Measurements from ENCODE around the gene MCF2L2. TPM values are rescaled to one million over a fixed set of nuclear protein-coding genes. Genes with fewer than 3 reads are reported as not detected.
A peak's percentile ranks its signal among the peaks of the same experiment; 100 is the strongest.

Gene MCF2L2
- total RNA-seq, 2 donors from 2014 or later = 0.25 to 1.4 TPM

DNA sequence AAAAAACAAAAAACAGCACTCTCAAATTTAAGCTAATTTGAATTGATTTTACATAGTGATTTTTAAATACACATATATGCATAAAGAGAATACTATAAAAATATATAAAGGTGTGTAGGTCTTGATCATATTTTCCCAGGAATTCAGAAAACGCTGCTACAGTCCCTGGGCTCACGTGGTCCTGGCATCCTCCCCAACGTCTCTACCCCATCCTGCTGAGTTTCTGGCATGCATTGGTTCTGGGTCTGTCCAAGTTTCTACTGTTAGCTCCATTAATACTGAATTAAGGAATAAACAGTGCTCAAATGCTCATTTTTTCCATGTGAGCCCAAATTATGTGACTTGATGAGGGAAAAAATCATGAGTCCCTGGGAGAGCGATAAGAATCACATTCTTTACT lies 233.2 kb downstream of the MCF2L2 start:
- Histone ChIP-seq H3K27ac (no peak overlapping the region), H3K27me3 (no peaks in the 10 kb centered on the region), H3K9ac (ENCODE audit: low read depth in 2 of 2, low read length in 2 of 2) (no peak overlapping the region), H3K4me3 (no peak overlapping the region), H3K9me3 (no peaks in the 10 kb centered on the region), H3K4me1 (no peaks in the 10 kb centered on the region), H3K36me3 (no peaks in the 10 kb centered on the region)
- no peak for DNase-seq
- intact Hi-C loops (cut with DNase I) = no loop called here
- TF ChIP-seq, protein P1, sequence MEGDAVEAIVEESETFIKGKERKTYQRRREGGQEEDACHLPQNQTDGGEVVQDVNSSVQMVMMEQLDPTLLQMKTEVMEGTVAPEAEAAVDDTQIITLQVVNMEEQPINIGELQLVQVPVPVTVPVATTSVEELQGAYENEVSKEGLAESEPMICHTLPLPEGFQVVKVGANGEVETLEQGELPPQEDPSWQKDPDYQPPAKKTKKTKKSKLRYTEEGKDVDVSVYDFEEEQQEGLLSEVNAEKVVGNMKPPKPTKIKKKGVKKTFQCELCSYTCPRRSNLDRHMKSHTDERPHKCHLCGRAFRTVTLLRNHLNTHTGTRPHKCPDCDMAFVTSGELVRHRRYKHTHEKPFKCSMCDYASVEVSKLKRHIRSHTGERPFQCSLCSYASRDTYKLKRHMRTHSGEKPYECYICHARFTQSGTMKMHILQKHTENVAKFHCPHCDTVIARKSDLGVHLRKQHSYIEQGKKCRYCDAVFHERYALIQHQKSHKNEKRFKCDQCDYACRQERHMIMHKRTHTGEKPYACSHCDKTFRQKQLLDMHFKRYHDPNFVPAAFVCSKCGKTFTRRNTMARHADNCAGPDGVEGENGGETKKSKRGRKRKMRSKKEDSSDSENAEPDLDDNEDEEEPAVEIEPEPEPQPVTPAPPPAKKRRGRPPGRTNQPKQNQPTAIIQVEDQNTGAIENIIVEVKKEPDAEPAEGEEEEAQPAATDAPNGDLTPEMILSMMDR (IDR thresholded peaks at IDR 0.05) = no peak

DNA sequence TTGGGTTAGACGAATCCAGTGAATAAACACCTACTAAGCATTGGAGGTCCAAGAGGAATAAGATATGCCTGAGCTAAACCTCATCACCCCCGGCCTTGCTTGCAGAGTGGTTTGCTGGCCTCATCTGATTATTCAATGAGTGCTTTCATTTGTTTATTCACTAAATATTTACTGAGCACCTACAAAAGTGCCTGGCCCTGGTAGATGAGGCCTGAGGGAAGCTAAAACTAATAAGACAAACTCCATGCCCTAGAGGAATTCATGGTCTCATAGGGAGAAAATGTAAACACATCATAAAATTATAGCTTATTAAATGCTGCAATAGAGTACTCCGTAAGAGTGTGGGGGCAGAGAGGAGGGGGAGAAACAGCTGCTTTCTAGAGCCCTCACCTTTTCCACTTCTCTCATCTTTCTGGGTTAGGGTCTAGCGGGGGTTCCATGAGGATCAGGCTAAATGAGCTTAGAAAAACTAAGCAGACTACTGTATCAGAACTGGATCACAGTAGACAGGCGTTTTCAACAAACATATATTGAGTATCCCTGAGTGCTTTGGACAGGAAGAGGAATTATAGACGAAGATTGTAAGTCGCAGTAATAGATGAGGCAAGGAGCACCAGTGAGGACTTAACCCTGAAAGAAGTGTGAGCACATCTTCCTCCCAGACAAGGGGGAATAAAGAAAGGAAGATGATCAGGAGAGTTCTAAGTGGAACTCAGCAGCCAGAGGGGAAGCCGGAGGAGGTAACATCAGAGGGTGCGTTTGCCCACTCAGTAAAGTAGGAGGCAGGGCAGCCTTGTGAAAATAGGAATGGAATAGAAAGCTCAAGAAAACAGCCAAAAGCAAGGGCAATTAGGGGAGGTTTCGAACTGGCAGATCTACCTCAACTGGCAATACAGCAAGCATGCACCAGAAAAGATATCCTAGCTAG lies 234.4 kb downstream of the MCF2L2 start:
- Histone ChIP-seq H3K9ac (ENCODE audit: low read depth in 2 of 2, low read length in 2 of 2) (no peak overlapping the region), H3K4me1 (no peaks in the 10 kb centered on the region), H3K27ac (no peak overlapping the region), H3K36me3 (no peaks in the 10 kb centered on the region), H3K4me3 (no peak overlapping the region), H3K27me3 (no peaks in the 10 kb centered on the region), H3K9me3 (no peaks in the 10 kb centered on the region)
- intact Hi-C loops (cut with DNase I) = no loop called here
- DNase-seq = no peak
- TF ChIP-seq, protein P1 (IDR thresholded peaks at IDR 0.05) = no peak

DNA sequence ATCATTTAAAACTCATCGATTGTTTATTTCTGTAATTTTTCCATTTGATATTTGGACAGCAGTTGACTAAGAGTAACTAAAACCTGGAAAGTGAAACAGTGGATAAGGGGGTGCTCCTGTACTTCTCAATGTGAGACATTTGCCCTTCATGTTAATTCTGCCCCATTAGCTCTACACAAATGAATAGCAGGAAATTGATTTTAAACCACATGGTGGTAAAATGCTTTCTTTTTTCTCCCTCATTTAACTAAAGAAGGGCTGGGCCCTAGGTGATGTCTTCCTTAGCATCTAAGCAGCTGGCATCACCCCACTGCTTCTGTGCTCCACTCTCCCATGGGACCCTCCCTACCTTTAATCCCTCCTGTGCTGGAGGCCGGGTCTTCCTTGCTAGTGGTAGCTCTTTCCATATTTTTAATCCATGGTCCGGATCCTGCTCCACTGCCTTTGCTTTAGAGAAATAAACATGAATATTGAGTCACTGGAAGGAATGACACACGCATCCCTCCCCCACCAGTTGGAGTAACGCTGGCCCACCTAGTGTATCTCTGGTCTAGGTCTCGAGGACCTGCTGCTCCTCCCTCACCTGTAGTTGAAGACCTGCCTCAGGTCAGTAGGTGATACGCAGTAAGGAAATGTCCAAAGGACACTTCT lies 235.6 kb downstream of the MCF2L2 start:
- Histone ChIP-seq H3K36me3 (no peaks in the 10 kb centered on the region), H3K27me3 (no peaks in the 10 kb centered on the region), H3K27ac (no peak overlapping the region), H3K9me3 (no peaks in the 10 kb centered on the region), H3K4me1 (no peaks in the 10 kb centered on the region), H3K4me3 (no peak overlapping the region), H3K9ac (ENCODE audit: low read depth in 2 of 2, low read length in 2 of 2) (no peak overlapping the region)
- intact Hi-C loops (cut with DNase I) = no loop called here
- TF ChIP-seq, protein P1 (IDR thresholded peaks at IDR 0.05) = no peak
- DNase-seq = no peak

DNA sequence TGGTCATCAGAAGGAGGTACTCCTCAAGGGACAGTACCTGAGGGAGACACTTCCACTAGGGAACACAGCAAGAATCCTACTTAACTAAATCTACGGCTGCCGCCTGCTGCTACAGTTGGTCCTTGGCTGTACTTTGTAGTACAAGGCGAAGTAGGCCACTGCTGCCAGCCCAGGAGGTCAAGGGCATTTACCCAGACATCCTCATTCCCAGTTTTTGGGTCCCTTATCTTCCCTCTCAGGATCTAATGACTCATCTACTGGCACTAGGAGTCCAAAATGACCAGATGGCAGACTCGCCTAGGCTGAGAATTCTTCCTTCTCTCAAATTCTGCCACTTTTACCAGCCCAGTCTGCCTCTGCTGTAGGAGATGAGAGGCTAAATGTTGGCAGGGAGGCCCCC lies 238.8 kb downstream of the MCF2L2 start:
- Histone ChIP-seq H3K27ac (no peak overlapping the region), H3K36me3 (no peaks in the 10 kb centered on the region), H3K4me1 (no peaks in the 10 kb centered on the region), H3K9ac (ENCODE audit: low read depth in 2 of 2, low read length in 2 of 2) (no peak overlapping the region), H3K4me3 (no peak overlapping the region), H3K9me3 (no peaks in the 10 kb centered on the region), H3K27me3 (no peaks in the 10 kb centered on the region)
- DNase-seq = no peak
- TF ChIP-seq, protein P1 (IDR thresholded peaks at IDR 0.05) = no peak
- intact Hi-C loops (cut with DNase I) = no loop called here

DNA sequence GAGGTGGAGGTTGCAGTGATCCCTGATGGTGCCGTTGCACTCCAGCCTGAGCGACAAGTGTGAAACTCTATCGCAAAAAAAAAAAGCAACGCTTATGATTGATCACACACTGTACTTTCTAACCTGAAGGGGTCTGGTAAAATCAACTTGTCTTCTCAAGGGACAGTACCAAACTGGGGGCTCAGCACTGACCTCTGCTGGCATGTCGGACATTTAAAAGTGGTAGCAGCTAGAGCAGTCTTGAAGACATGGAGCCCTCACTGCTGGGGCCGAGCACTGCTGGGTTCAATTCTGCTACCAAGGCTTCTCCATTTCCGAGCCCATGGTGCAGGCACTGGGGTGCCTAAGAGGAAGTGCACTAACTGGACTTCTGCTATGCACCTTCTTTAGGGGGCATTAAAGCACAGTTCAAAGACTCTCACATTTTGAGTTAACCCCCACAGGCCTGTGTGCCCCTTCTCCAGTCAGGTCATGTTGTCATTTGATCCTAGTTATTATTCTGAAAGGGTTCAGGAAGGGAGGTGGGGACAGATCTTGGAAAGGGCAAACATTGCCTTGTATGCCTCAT lies 239.4 kb downstream of the MCF2L2 start:
- Histone ChIP-seq H3K27me3 (no peaks in the 10 kb centered on the region), H3K4me1 (no peaks in the 10 kb centered on the region), H3K9ac (ENCODE audit: low read depth in 2 of 2, low read length in 2 of 2) (no peak overlapping the region), H3K9me3 (no peaks in the 10 kb centered on the region), H3K36me3 (no peaks in the 10 kb centered on the region), H3K4me3 (no peak overlapping the region), H3K27ac (no peak overlapping the region)
- DNase-seq = peak; percentile 43
- TF ChIP-seq, protein P1 (IDR thresholded peaks at IDR 0.05) = peak; percentile 21
- intact Hi-C loops (cut with DNase I) = no loop called here
